GM23338 (cell line): ENCODE measurements around the gene SH3TC1. TPM values are rescaled to one million over a fixed set of nuclear protein-coding genes. Genes with fewer than 3 reads are reported as not detected.
A peak's percentile ranks its signal among the peaks of the same experiment; 100 is the strongest.

ENCODE experiments used
- ATAC-seq: fragments of 200-7000 bp; cut with Tn5 transposase; 3 replicates; pipeline ENCODE4 v1.9.1; 2020
- DNase-seq: peaks from one replicate; pipeline ENCODE4 v3.0.0-alpha.2; 2015; ENCODE audit warnings: low spot score
- H2AFZ ChIP-seq: fragments of 200-600 bp; sonication (generic); 2 replicates; pipeline ENCODE4 v1.8.0; 2016; ENCODE audit warnings: antibody characterized with exemption, mild to moderate bottlenecking, moderate library complexity
- H3F3A ChIP-seq: fragments of 200-600 bp; sonication (generic); replicated peaks from 2 replicates; pipeline ENCODE4 v1.8.0; 2017; ENCODE audit warnings: antibody characterized with exemption, mixed run types, low read depth
- H3K27ac ChIP-seq: fragments of 200-600 bp; sonication (generic); 2 replicates; pipeline ENCODE4 v1.6.1; 2016; ENCODE audit warnings: low read depth
- H3K27me3 ChIP-seq: fragments of 200-600 bp; sonication (generic); 2 replicates; pipeline ENCODE4 v1.8.0; 2016; ENCODE audit warnings: mild to moderate bottlenecking, mixed run types, moderate library complexity; ENCODE audit not compliant: insufficient read depth
- H3K36me3 ChIP-seq: fragments of 200-600 bp; sonication (generic); 2 replicates; pipeline ENCODE4 v1.8.0; 2016; ENCODE audit warnings: mild to moderate bottlenecking; ENCODE audit not compliant: insufficient read depth
- H3K4me1 ChIP-seq: fragments of 200-600 bp; sonication (generic); 2 replicates; pipeline ENCODE4 v1.8.0; 2016; ENCODE audit warnings: mild to moderate bottlenecking, moderate library complexity; ENCODE audit not compliant: insufficient read depth
- H3K4me2 ChIP-seq: fragments of 200-600 bp; sonication (generic); 2 replicates; pipeline ENCODE4 v1.7.1; 2017; ENCODE audit warnings: mixed run types
- H3K4me3 ChIP-seq: fragments of 200-600 bp; sonication (generic); 2 replicates; pipeline ENCODE4 v1.6.1; 2016; ENCODE audit warnings: mixed run types
- H3K79me2 ChIP-seq: fragments of 200-600 bp; sonication (generic); replicated peaks from 2 replicates; pipeline ENCODE4 v1.8.0; 2017; ENCODE audit warnings: mild to moderate bottlenecking; ENCODE audit not compliant: insufficient read depth
- H3K9me2 ChIP-seq: fragments of 200-600 bp; sonication (generic); 2 replicates; pipeline ENCODE4 v1.8.0; 2017; ENCODE audit not compliant: insufficient read depth
- H4K20me1 ChIP-seq: fragments of 200-600 bp; sonication (generic); replicated peaks from 2 replicates; pipeline ENCODE4 v1.8.0; 2017; ENCODE audit warnings: mild to moderate bottlenecking; ENCODE audit not compliant: insufficient read depth
- H3K27ac Mint-ChIP-seq: 2 replicates; pipeline ENCODE4 v1.8.0; 2020; ENCODE audit warnings: inconsistent platforms, mild to moderate bottlenecking, moderate library complexity, mixed read lengths
- H3K27me3 Mint-ChIP-seq: 3 replicates; pipeline ENCODE4 v1.8.0; 2022; ENCODE audit warnings: low read depth, mild to moderate bottlenecking, moderate library complexity, mixed read lengths, inconsistent platforms; ENCODE audit not compliant: insufficient read depth, poor library complexity
- H3K36me3 Mint-ChIP-seq: 3 replicates; pipeline ENCODE4 v1.8.0; 2021; ENCODE audit warnings: low read depth, mild to moderate bottlenecking, inconsistent platforms, moderate library complexity, mixed read lengths
- H3K4me1 Mint-ChIP-seq: 3 replicates; pipeline ENCODE4 v1.8.0; 2020; ENCODE audit warnings: mild to moderate bottlenecking, inconsistent platforms, mixed read lengths
- H3K4me3 Mint-ChIP-seq: 3 replicates; pipeline ENCODE4 v1.8.0; 2021; ENCODE audit warnings: moderate library complexity, mild to moderate bottlenecking, inconsistent platforms, mixed read lengths
- H3K9me3 Mint-ChIP-seq: 3 replicates; pipeline ENCODE4 v1.8.0; 2020; ENCODE audit warnings: moderate library complexity, mild to moderate bottlenecking, inconsistent platforms, mixed read lengths
- CREB1 ChIP-seq: fragments of 250-450 bp; sonication (Bioruptor Pico); IDR thresholded peaks from 2 replicates; pipeline ENCODE4 v1.5.0; 2020; ENCODE audit warnings: low read depth, mild to moderate bottlenecking, moderate library complexity
- EZH2 ChIP-seq: fragments of 200-600 bp; sonication (generic); IDR thresholded peaks from one replicate; pipeline ENCODE4 v1.8.0; 2017; ENCODE audit warnings: antibody characterized with exemption, mild to moderate bottlenecking, low read depth; ENCODE audit not compliant: unreplicated experiment
- EZH2phosphoT487 ChIP-seq: fragments of 200-600 bp; sonication (generic); IDR thresholded peaks from one replicate; pipeline ENCODE4 v1.8.1; 2018; ENCODE audit warnings: antibody characterized with exemption; ENCODE audit not compliant: unreplicated experiment
- JUNB ChIP-seq: IDR thresholded peaks from one replicate; pipeline ENCODE4 v1.6.1; 2016; ENCODE audit warnings: antibody characterized with exemption; ENCODE audit not compliant: unreplicated experiment
- POLR2AphosphoS5 ChIP-seq: IDR thresholded peaks from 2 replicates; pipeline ENCODE4 v1.6.1; 2016; ENCODE audit warnings: antibody characterized with exemption, low read depth
- STAT1 ChIP-seq: IDR thresholded peaks from one replicate; pipeline ENCODE4 v1.6.1; 2016; ENCODE audit warnings: antibody characterized with exemption; ENCODE audit not compliant: unreplicated experiment
- ZNF114 ChIP-seq: fragments of 250-450 bp; sonication (Bioruptor Pico); IDR thresholded peaks from 2 replicates; pipeline ENCODE4 v1.5.0; 2020; ENCODE audit warnings: mild to moderate bottlenecking, moderate library complexity
- ZNF331 ChIP-seq: fragments of 250-450 bp; sonication (Bioruptor Pico); IDR thresholded peaks from 2 replicates; pipeline ENCODE4 v1.5.0; 2020; ENCODE audit warnings: low read depth, mild to moderate bottlenecking, moderate library complexity
- polyA plus RNA-seq: library from polyadenylated mRNA; unstranded; fragments of >200 nt; fragmentation: Nextera tagmentation; extraction: Ambion mirVana; gene quantifications from 2 replicates; pipeline ENCODE4 v1.2.1, GENCODE V29; 2016
- total RNA-seq: library from RNA; depleted of rRNA; stranded (reverse); fragments of >200 nt; shearing (Covaris generic); gene quantifications from 2 replicates; pipeline ENCODE4 v1.2.3, GENCODE V29; 2014
- TF ChIP-seq, protein P1 (sequence below), 2 experiments: fragments of 200-600 bp in 1 of 2; sonication (generic) in 1 of 2; conservative IDR thresholded peaks; 2 replicates each; pipeline versions ENCODE4 v1.5.1 to v1.6.1; 2016 to 2017; ENCODE audit warnings: antibody characterized with exemption in 2 of 2, low read depth in 2 of 2, mild to moderate bottlenecking in 2 of 2, moderate library complexity in 1 of 2
- TF ChIP-seq, protein P2 (sequence below): IDR thresholded peaks from one replicate; pipeline ENCODE4 v1.6.1; 2018; ENCODE audit warnings: antibody characterized with exemption; ENCODE audit not compliant: unreplicated experiment
- TF ChIP-seq, protein P3 (sequence below): IDR thresholded peaks from 2 replicates; pipeline ENCODE4 v1.6.1; 2016; ENCODE audit warnings: antibody characterized with exemption

Gene SH3TC1
- total and polyA plus RNA-seq, 2 experiments from 2014 or later: 0.07 TPM; not detected in 1

DNA sequence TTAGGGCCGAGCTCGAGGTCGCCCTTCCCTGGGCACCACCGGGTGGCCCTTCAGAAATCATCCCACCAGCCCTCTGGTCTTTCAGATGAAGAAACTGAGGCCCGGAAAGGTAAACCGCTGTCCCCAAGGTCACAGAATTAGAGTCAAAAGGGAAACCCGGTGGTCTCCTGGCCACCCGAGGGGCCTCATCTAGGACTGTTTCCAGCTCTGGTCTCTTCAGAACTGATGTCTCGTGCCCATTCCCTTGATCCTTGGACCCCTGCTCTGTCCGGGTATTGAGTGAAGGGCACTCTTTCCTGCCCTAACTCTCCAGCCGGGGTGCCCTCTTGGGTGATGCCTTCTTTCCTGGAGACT lies 71.3 kb downstream of the SH3TC1 start:
- no peaks in the 10 kb centered on the region for H3K79me2 ChIP-seq
- peak overlapping the region; percentile 90 for H2AFZ ChIP-seq
- Mint-ChIP-seq H3K9me3 (no peaks in the 10 kb centered on the region), H3K4me1 (peaks cover 8% of the 10 kb centered on the region; the same call in 2 of the 3 replicates), H3K27me3 (peaks cover 29% of the 10 kb centered on the region), H3K27ac (no peak overlapping the region), H3K4me3 (peak overlapping the region; percentile 56), H3K36me3 (no peaks in the 10 kb centered on the region)
- DNase-seq (no peak), ATAC-seq (no peak)
- H3K9me2 ChIP-seq: no peaks in the 10 kb centered on the region
- no peaks in the 10 kb centered on the region for H3K4me1 ChIP-seq
- H3K4me2 ChIP-seq: peak overlapping the region; percentile 78; the same call in 1 of the 2 replicates
- no peak for TF ChIP-seq POLR2AphosphoS5
- TF ChIP-seq, protein P1, sequence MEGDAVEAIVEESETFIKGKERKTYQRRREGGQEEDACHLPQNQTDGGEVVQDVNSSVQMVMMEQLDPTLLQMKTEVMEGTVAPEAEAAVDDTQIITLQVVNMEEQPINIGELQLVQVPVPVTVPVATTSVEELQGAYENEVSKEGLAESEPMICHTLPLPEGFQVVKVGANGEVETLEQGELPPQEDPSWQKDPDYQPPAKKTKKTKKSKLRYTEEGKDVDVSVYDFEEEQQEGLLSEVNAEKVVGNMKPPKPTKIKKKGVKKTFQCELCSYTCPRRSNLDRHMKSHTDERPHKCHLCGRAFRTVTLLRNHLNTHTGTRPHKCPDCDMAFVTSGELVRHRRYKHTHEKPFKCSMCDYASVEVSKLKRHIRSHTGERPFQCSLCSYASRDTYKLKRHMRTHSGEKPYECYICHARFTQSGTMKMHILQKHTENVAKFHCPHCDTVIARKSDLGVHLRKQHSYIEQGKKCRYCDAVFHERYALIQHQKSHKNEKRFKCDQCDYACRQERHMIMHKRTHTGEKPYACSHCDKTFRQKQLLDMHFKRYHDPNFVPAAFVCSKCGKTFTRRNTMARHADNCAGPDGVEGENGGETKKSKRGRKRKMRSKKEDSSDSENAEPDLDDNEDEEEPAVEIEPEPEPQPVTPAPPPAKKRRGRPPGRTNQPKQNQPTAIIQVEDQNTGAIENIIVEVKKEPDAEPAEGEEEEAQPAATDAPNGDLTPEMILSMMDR (conservative IDR thresholded peaks at IDR 0.05; ENCODE audit: low read depth in 2 of 2): no peak
- peak overlapping the region; percentile 59 for H3K4me3 ChIP-seq
- H4K20me1 ChIP-seq: no peaks in the 10 kb centered on the region
- no peaks in the 10 kb centered on the region for H3F3A ChIP-seq
- H3K36me3 ChIP-seq: no peaks in the 10 kb centered on the region
- peaks cover 17% of the 10 kb centered on the region for H3K27me3 ChIP-seq
- no peak overlapping the region for H3K27ac ChIP-seq

DNA sequence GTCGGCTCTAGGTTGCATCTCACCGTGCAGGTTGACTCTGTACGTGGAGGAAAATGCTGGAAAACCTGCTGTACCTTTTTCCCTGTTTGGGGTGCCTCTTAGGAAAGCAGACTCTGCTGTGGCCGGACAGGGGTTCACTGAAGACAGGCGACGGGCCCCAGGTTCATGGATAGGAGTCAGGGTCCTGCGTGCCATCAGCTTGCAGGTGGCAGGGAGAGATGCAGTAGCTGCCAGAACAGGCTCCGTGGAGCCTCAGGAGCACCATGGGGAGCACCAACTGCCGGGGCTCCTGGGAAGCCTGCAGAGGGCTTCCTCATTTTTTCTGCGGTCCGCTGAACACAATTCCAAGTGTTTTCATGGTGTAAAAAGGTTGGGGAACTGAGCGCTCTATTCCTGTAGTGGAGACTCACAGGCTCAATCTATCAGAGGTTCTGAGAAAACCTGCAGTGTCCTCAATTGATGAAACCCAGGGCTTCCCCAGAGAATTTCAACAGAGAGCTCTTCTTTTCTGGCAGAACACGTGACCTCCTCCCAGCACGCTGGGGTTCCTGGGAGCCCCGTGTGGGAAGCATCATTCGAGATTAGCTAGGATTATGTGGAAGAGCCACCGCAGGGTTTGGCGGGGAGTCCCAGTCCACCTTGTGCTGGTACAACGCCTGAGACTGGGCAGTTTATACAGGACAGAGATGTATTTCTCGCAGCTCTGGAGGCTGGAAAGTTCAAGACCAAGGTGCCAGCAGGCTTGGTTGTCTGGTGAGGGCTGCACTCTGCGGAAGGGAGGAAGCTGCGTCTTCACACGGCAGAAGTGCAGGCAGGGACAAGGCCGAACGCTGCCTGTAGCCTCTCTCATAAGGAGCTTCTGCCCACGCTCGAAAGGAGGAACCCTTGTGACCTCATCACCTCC lies 72.1 kb downstream of the SH3TC1 start:
- ATAC-seq (no peak), DNase-seq (no peak)
- no peaks in the 10 kb centered on the region for H3K36me3 ChIP-seq
- H3K4me1 ChIP-seq: no peaks in the 10 kb centered on the region
- no peak overlapping the region for H3K27ac ChIP-seq
- no peak overlapping the region for H2AFZ ChIP-seq
- TF ChIP-seq EZH2phosphoT487 (no peak), JUNB (no peak), EZH2 (no peak), ZNF114 (CRISPR knock-in tag) (no peak), POLR2AphosphoS5 (no peak), CREB1 (CRISPR knock-in tag) (no peak), ZNF331 (CRISPR knock-in tag) (no peak), STAT1 (no peak)
- TF ChIP-seq, protein P2, sequence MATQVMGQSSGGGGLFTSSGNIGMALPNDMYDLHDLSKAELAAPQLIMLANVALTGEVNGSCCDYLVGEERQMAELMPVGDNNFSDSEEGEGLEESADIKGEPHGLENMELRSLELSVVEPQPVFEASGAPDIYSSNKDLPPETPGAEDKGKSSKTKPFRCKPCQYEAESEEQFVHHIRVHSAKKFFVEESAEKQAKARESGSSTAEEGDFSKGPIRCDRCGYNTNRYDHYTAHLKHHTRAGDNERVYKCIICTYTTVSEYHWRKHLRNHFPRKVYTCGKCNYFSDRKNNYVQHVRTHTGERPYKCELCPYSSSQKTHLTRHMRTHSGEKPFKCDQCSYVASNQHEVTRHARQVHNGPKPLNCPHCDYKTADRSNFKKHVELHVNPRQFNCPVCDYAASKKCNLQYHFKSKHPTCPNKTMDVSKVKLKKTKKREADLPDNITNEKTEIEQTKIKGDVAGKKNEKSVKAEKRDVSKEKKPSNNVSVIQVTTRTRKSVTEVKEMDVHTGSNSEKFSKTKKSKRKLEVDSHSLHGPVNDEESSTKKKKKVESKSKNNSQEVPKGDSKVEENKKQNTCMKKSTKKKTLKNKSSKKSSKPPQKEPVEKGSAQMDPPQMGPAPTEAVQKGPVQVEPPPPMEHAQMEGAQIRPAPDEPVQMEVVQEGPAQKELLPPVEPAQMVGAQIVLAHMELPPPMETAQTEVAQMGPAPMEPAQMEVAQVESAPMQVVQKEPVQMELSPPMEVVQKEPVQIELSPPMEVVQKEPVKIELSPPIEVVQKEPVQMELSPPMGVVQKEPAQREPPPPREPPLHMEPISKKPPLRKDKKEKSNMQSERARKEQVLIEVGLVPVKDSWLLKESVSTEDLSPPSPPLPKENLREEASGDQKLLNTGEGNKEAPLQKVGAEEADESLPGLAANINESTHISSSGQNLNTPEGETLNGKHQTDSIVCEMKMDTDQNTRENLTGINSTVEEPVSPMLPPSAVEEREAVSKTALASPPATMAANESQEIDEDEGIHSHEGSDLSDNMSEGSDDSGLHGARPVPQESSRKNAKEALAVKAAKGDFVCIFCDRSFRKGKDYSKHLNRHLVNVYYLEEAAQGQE: no peak
- TF ChIP-seq, protein P3, sequence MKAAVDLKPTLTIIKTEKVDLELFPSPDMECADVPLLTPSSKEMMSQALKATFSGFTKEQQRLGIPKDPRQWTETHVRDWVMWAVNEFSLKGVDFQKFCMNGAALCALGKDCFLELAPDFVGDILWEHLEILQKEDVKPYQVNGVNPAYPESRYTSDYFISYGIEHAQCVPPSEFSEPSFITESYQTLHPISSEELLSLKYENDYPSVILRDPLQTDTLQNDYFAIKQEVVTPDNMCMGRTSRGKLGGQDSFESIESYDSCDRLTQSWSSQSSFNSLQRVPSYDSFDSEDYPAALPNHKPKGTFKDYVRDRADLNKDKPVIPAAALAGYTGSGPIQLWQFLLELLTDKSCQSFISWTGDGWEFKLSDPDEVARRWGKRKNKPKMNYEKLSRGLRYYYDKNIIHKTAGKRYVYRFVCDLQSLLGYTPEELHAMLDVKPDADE: no peak
- TF ChIP-seq, protein P1 (conservative IDR thresholded peaks at IDR 0.05; ENCODE audit: low read depth in 2 of 2): no peak
- Mint-ChIP-seq H3K36me3 (no peaks in the 10 kb centered on the region), H3K9me3 (no peaks in the 10 kb centered on the region), H3K4me3 (peak overlapping the region; percentile 56), H3K4me1 (peaks cover 8% of the 10 kb centered on the region; the same call in 2 of the 3 replicates), H3K27me3 (peaks cover 29% of the 10 kb centered on the region), H3K27ac (no peak overlapping the region)
- no peak overlapping the region for H3K4me2 ChIP-seq
- no peak overlapping the region for H3K4me3 ChIP-seq
- no peaks in the 10 kb centered on the region for H3F3A ChIP-seq
- H3K9me2 ChIP-seq: no peaks in the 10 kb centered on the region
- H3K27me3 ChIP-seq: peaks cover 17% of the 10 kb centered on the region
- H3K79me2 ChIP-seq: no peaks in the 10 kb centered on the region
- H4K20me1 ChIP-seq: no peaks in the 10 kb centered on the region
